Smooth muscle cell (in vitro differentiated cells): ENCODE measurements around the gene KLHL29. TPM values are rescaled to one million over a fixed set of nuclear protein-coding genes. Genes with fewer than 3 reads are reported as not detected.

Source experiments
- DNase-seq: peaks from one replicate; lab custom pipeline; 2025; ENCODE audit not compliant: unreplicated experiment; lab: John Stamatoyannopoulos, UW
- H2AFZ ChIP-seq: fragments of 200-600 bp; sonication (generic); 2 replicates; pipeline ENCODE4 v1.6.0; 2016; ENCODE audit warnings: antibody characterized with exemption, low read depth, mild to moderate bottlenecking
- H3F3A ChIP-seq: fragments of 200-600 bp; sonication (generic); 2 replicates; pipeline ENCODE4 v1.6.0; 2017; ENCODE audit warnings: antibody characterized with exemption, low read depth
- H3K27ac ChIP-seq: fragments of 200-600 bp; sonication (generic); 2 replicates; pipeline ENCODE4 v1.5.1; 2016; ENCODE audit warnings: low read depth, mild to moderate bottlenecking
- H3K27me3 ChIP-seq: fragments of 200-600 bp; sonication (generic); 2 replicates; pipeline ENCODE4 v1.6.1; 2016; ENCODE audit warnings: low read depth, mild to moderate bottlenecking
- H3K36me3 ChIP-seq: fragments of 200-600 bp; sonication (generic); 2 replicates; pipeline ENCODE4 v1.5.1; 2016; ENCODE audit warnings: low read depth
- H3K4me1 ChIP-seq: fragments of 200-600 bp; sonication (generic); 2 replicates; pipeline ENCODE4 v1.5.1; 2016; ENCODE audit warnings: low read depth
- H3K4me2 ChIP-seq: fragments of 200-600 bp; sonication (generic); 2 replicates; pipeline ENCODE4 v1.6.0; 2016; ENCODE audit warnings: mild to moderate bottlenecking
- H3K4me3 ChIP-seq: fragments of 200-600 bp; sonication (generic); 2 replicates; pipeline ENCODE4 v1.5.1; 2016; ENCODE audit warnings: mild to moderate bottlenecking
- H3K79me2 ChIP-seq: fragments of 200-600 bp; sonication (generic); 2 replicates; pipeline ENCODE4 v1.6.0; 2016; ENCODE audit warnings: low read depth, mild to moderate bottlenecking
- H3K9ac ChIP-seq: fragments of 200-600 bp; sonication (generic); 2 replicates; pipeline ENCODE4 v1.6.0; 2016; ENCODE audit warnings: low read depth
- H3K9me3 ChIP-seq: fragments of 200-600 bp; sonication (generic); replicated peaks from 2 replicates; pipeline ENCODE4 v1.5.1; 2016; ENCODE audit warnings: low read depth
- H4K20me1 ChIP-seq: fragments of 200-600 bp; sonication (generic); 2 replicates; pipeline ENCODE4 v1.6.0; 2016; ENCODE audit warnings: low read depth
- WGBS: methylation state at CpG from one replicate; pipeline ENCODE4 v1.1.7; 2016; ENCODE audit warnings: low lambda C conversion rate; 5-methylcytosine and 5-hydroxymethylcytosine counted together
- polyA plus RNA-seq: library from polyadenylated mRNA; unstranded; fragments of >200 nt; fragmentation: Nextera tagmentation; extraction: Ambion mirVana; gene quantifications from 2 replicates; pipeline ENCODE4 v1.2.1, GENCODE V29; 2016
- total RNA-seq: library from RNA; depleted of rRNA; stranded (reverse); fragments of >200 nt; gene quantifications from 2 replicates; pipeline ENCODE4 v1.2.3, GENCODE V29; 2014
- TF ChIP-seq, protein P1 (sequence below): fragments of 200-600 bp; sonication (generic); IDR thresholded peaks from 2 replicates; pipeline ENCODE4 v1.5.1; 2017; ENCODE audit warnings: borderline replicate concordance, mild to moderate bottlenecking, antibody characterized with exemption; ENCODE audit not compliant: insufficient read depth, poor library complexity, severe bottlenecking

The KLHL29 gene
- total and polyA plus RNA-seq, 2 experiments from 2014 or later, result 3.1 to 6.6 TPM

DNA sequence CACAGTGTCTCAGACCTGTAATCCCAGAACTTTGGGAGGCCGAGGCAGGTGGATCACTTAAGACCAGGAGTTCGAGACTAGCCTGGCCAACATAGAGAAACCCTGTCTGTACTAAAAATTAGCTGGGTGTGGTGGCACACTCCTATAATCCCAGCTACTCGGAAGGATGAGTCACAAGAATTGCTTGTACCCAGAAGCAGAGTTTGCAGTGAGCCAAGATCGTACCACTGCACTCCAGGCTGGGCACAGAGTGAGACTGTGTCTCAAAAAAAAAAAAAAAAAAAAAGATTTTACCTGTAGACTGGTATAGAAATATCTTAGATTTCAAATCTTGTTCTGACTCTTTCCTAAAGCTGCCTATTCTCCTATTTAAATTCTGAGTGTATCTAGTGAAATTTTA, 7.2 kb upstream of the KLHL29 start:
- no peaks in the 10 kb centered on the region for H3K9me3 ChIP-seq
- H3K36me3 ChIP-seq, result no peaks in the 10 kb centered on the region
- no peaks in the 10 kb centered on the region for H3K4me1 ChIP-seq
- H3K4me2 ChIP-seq, result no peak overlapping the region
- no peak overlapping the region for H2AFZ ChIP-seq
- no peak overlapping the region for H3K4me3 ChIP-seq
- H3K79me2 ChIP-seq, result no peaks in the 10 kb centered on the region
- no peaks in the 10 kb centered on the region for H4K20me1 ChIP-seq
- no peak overlapping the region for H3K9ac ChIP-seq
- H3F3A ChIP-seq, result no peaks in the 10 kb centered on the region
- no peak overlapping the region for H3K27ac ChIP-seq
- WGBS, result 67% methylated on average over 4 of the region's 4 CpGs
- DNase-seq, result no peak
- no peaks in the 10 kb centered on the region for H3K27me3 ChIP-seq
- TF ChIP-seq, protein P1, sequence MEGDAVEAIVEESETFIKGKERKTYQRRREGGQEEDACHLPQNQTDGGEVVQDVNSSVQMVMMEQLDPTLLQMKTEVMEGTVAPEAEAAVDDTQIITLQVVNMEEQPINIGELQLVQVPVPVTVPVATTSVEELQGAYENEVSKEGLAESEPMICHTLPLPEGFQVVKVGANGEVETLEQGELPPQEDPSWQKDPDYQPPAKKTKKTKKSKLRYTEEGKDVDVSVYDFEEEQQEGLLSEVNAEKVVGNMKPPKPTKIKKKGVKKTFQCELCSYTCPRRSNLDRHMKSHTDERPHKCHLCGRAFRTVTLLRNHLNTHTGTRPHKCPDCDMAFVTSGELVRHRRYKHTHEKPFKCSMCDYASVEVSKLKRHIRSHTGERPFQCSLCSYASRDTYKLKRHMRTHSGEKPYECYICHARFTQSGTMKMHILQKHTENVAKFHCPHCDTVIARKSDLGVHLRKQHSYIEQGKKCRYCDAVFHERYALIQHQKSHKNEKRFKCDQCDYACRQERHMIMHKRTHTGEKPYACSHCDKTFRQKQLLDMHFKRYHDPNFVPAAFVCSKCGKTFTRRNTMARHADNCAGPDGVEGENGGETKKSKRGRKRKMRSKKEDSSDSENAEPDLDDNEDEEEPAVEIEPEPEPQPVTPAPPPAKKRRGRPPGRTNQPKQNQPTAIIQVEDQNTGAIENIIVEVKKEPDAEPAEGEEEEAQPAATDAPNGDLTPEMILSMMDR, result no peak

DNA sequence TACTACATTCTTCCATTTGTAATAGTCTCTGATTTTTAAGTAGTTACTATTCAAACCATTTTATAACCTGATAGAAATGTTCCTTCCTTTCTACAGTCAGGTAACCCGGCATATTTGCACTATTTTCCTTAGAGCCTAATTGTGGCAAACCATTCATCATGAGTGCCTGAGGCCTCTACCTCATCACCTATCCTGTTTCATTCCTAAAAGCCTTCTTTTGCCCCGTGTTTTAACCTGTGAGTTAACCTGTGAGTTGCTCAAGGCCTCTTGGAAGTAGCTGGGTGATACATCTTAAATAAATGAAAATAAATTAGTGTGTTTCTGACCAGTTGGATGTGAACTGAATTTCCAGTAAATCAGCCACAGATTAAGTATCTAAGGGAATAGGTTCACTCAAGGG, 6.5 kb upstream of the KLHL29 start:
- TF ChIP-seq, protein P1, result no peak
- WGBS, result 70% methylated on average over 2 of the region's 2 CpGs

DNA sequence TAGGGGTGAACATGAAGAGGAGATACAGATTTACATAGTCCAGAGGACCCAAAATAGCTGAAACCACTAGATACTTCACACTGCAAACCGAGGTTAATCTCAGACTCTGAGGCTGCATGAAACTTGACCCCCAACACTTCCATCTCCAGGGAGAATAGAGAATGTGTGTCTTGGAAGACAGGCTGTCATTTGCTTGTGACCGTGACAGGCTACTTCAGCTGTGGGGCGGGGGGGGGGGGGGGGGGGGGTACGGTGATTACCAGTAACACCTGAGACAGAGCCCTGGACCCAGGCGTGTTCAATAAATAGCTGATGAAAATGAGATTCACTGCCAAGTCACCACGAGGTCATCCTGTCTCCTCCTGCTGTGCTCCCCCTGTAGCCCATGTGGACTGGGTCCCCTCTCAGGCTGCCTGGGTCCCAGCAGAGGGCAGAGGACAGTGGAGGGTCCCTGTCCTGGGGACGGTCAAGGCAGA, 5.7 kb upstream of the KLHL29 start:
- no peaks in the 10 kb centered on the region for H4K20me1 ChIP-seq
- no peaks in the 10 kb centered on the region for H3K4me1 ChIP-seq
- H3K79me2 ChIP-seq, result no peaks in the 10 kb centered on the region
- DNase-seq, result no peak
- TF ChIP-seq, protein P1, result no peak
- no peak overlapping the region for H2AFZ ChIP-seq
- H3K36me3 ChIP-seq, result no peaks in the 10 kb centered on the region
- no peak overlapping the region for H3K27ac ChIP-seq
- WGBS, result 93% methylated on average over 6 of the region's 7 CpGs
- H3K9ac ChIP-seq, result no peak overlapping the region
- H3F3A ChIP-seq, result no peaks in the 10 kb centered on the region
- H3K4me2 ChIP-seq, result no peak overlapping the region
- no peaks in the 10 kb centered on the region for H3K27me3 ChIP-seq
- H3K4me3 ChIP-seq, result no peak overlapping the region
- H3K9me3 ChIP-seq, result no peaks in the 10 kb centered on the region

More for the DNA sequence above, 6.5 kb upstream of the KLHL29 start:
- no peaks in the 10 kb centered on the region for H3K9me3 ChIP-seq
- H3K4me3 ChIP-seq, result no peak overlapping the region
- H3K36me3 ChIP-seq, result no peaks in the 10 kb centered on the region
- H3K27ac ChIP-seq, result no peak overlapping the region
- no peaks in the 10 kb centered on the region for H3K27me3 ChIP-seq
- no peaks in the 10 kb centered on the region for H3K4me1 ChIP-seq
- H4K20me1 ChIP-seq, result no peaks in the 10 kb centered on the region
- no peaks in the 10 kb centered on the region for H3K79me2 ChIP-seq
- no peak for DNase-seq
- H3K4me2 ChIP-seq, result no peak overlapping the region
- no peak overlapping the region for H2AFZ ChIP-seq
- no peaks in the 10 kb centered on the region for H3F3A ChIP-seq
- H3K9ac ChIP-seq, result no peak overlapping the region

- Histone ChIP-seq H3K4me2 (no peak overlapping the region), H3K27me3 (no peaks in the 10 kb centered on the region), H3K9me3 (no peaks in the 10 kb centered on the region), H4K20me1 (no peaks in the 10 kb centered on the region), H3F3A (no peaks in the 10 kb centered on the region), H2AFZ (no peak overlapping the region), H3K79me2 (no peaks in the 10 kb centered on the region), H3K4me1 (no peaks in the 10 kb centered on the region), H3K27ac (no peak overlapping the region), H3K4me3 (no peak overlapping the region), H3K9ac (no peak overlapping the region), H3K36me3 (no peaks in the 10 kb centered on the region)
- DNase-seq, result no peak
- WGBS, result 67% methylated on average over 4 of the region's 4 CpGs
- TF ChIP-seq, protein P1, result no peak
Observed at GRCh38 chr2:23380562-23381065, 4.4 kb upstream of the KLHL29 start.
